ENCODE measurements around the gene GPR137C.
"Not testable (repeated sequence)": the region's sequence is repeated elsewhere in the genome, so short reads cannot be mapped to it uniquely, and the experiment has no call there.

GPR137C gene

GRCh38 chr14:52568454-52568853 lies 15.8 kb downstream of the GPR137C start:
- not testable (repeated sequence) for DNase-seq (ENCODE audit: low read depth in 2 of 2)

- no peak for DNase-seq (ENCODE audit: low read depth in 2 of 2)
These were observed 23.2 kb downstream of the GPR137C start for GRCh38 chr14:52575858-52576257.

- no peak for DNase-seq (ENCODE audit: low read depth in 2 of 2)
These were observed 30.9 kb downstream of the GPR137C start for GRCh38 chr14:52583544-52583943.

- no peak for DNase-seq (ENCODE audit: low read depth in 2 of 2)
These were observed 37.0 kb downstream of the GPR137C start for GRCh38 chr14:52589646-52590045.

GRCh38 chr14:52590318-52590717 lies 37.7 kb downstream of the GPR137C start:
- no peak for DNase-seq (ENCODE audit: low read depth in 2 of 2)

- no peak for DNase-seq (ENCODE audit: low read depth in 2 of 2)
These were observed 43.7 kb downstream of the GPR137C start for GRCh38 chr14:52596320-52596719.

- no peak for DNase-seq (ENCODE audit: low read depth in 2 of 2)
These were observed 44.2 kb downstream of the GPR137C start for GRCh38 chr14:52596861-52597260.

GRCh38 chr14:52598568-52598967 lies 45.9 kb downstream of the GPR137C start:
- DNase-seq (ENCODE audit: low read depth in 2 of 2), result no peak

GRCh38 chr14:52599974-52600373 lies 47.3 kb downstream of the GPR137C start:
- DNase-seq (ENCODE audit: low read depth in 2 of 2), result no peak

GRCh38 chr14:52602131-52602530 lies 49.5 kb downstream of the GPR137C start:
- no peak for DNase-seq (ENCODE audit: low read depth in 2 of 2)

- DNase-seq (ENCODE audit: low read depth in 2 of 2), result no peak
These were observed 54.4 kb downstream of the GPR137C start for GRCh38 chr14:52607061-52607460.

- no peak for DNase-seq (ENCODE audit: low read depth in 2 of 2)
These were observed 56.9 kb downstream of the GPR137C start for GRCh38 chr14:52609445-52610044.

- no peak for DNase-seq (ENCODE audit: low read depth in 2 of 2)
These were observed 57.6 kb downstream of the GPR137C start for GRCh38 chr14:52610187-52610586.

- DNase-seq (ENCODE audit: low read depth in 2 of 2), result no peak
These were observed 66.0 kb downstream of the GPR137C start for GRCh38 chr14:52618602-52619001.

- no peak for DNase-seq (ENCODE audit: low read depth in 2 of 2)
These were observed 67.1 kb downstream of the GPR137C start for GRCh38 chr14:52619687-52620086.

GRCh38 chr14:52640137-52640536 lies 87.5 kb downstream of the GPR137C start:
- DNase-seq (ENCODE audit: low read depth in 2 of 2), result no peak

- DNase-seq (ENCODE audit: low read depth in 2 of 2), result no peak
These were observed 89.1 kb downstream of the GPR137C start for GRCh38 chr14:52641745-52642144.

GRCh38 chr14:52649511-52649910 lies 96.9 kb downstream of the GPR137C start:
- DNase-seq (ENCODE audit: low read depth in 2 of 2), result no peak

GRCh38 chr14:52650774-52651173 lies 98.1 kb downstream of the GPR137C start:
- DNase-seq (ENCODE audit: low read depth in 2 of 2), result no peak

GRCh38 chr14:52656905-52657304 lies 104.3 kb downstream of the GPR137C start:
- no peak for DNase-seq (ENCODE audit: low read depth in 2 of 2)

GRCh38 chr14:52660325-52660724 lies 107.7 kb downstream of the GPR137C start:
- DNase-seq (ENCODE audit: low read depth in 2 of 2), result no peak

- DNase-seq (ENCODE audit: low read depth in 2 of 2), result no peak
These were observed 108.2 kb downstream of the GPR137C start for GRCh38 chr14:52660832-52661231.

- DNase-seq (ENCODE audit: low read depth in 2 of 2), result no peak
These were observed 108.7 kb downstream of the GPR137C start for GRCh38 chr14:52661314-52661713.

- no peak for DNase-seq (ENCODE audit: low read depth in 2 of 2)
These were observed 111.2 kb downstream of the GPR137C start for GRCh38 chr14:52663850-52664249.

Measured in fibroblast of skin of left biceps (primary cell).